Osteocyte (in vitro differentiated cells): ENCODE results near the gene RDH13. TPM values are rescaled to one million over a fixed set of nuclear protein-coding genes. Genes with fewer than 3 reads are reported as not detected.
"Not testable (repeated sequence)": the region's sequence is repeated elsewhere in the genome, so short reads cannot be mapped to it uniquely, and the experiment has no call there.

ENCODE experiments used
- DNase-seq: peaks from one replicate; pipeline ENCODE4 v3.0.0; 2021; ENCODE audit warnings: mixed read lengths; ENCODE audit not compliant: unreplicated experiment; ENCODE audit errors: extremely low spot score
- H3K27ac Mint-ChIP-seq: one replicate; pipeline ENCODE4 v1.8.0; 2021; ENCODE audit warnings: mild to moderate bottlenecking, mixed read lengths; ENCODE audit not compliant: unreplicated experiment
- H3K27me3 Mint-ChIP-seq: one replicate; pipeline ENCODE4 v1.8.0; 2021; ENCODE audit warnings: mixed read lengths; ENCODE audit not compliant: unreplicated experiment
- H3K36me3 Mint-ChIP-seq: one replicate; pipeline ENCODE4 v1.8.0; 2021; ENCODE audit warnings: mixed read lengths; ENCODE audit not compliant: unreplicated experiment
- H3K4me1 Mint-ChIP-seq: one replicate; pipeline ENCODE4 v1.8.0; 2021; ENCODE audit warnings: mixed read lengths; ENCODE audit not compliant: unreplicated experiment
- H3K4me3 Mint-ChIP-seq: one replicate; pipeline ENCODE4 v1.8.0; 2021; ENCODE audit warnings: mild to moderate bottlenecking, moderate library complexity, mixed read lengths; ENCODE audit not compliant: unreplicated experiment
- H3K9me3 Mint-ChIP-seq: one replicate; pipeline ENCODE4 v1.8.0; 2021; ENCODE audit warnings: mixed read lengths; ENCODE audit not compliant: unreplicated experiment
- total RNA-seq: library from RNA; stranded (reverse); gene quantifications from 2 replicates; pipeline ENCODE4 v1.2.1, GENCODE V29; 2021
- TF ChIP-seq, protein P1 (sequence below): fragments of 200-600 bp; sonication (generic); IDR thresholded peaks from 2 replicates; pipeline ENCODE4 v1.5.0; 2021; ENCODE audit warnings: antibody characterized with exemption, mild to moderate bottlenecking, moderate library complexity

RDH13 gene
- total RNA-seq, 1 donor from 2014 or later: 15.1 TPM

DNA sequence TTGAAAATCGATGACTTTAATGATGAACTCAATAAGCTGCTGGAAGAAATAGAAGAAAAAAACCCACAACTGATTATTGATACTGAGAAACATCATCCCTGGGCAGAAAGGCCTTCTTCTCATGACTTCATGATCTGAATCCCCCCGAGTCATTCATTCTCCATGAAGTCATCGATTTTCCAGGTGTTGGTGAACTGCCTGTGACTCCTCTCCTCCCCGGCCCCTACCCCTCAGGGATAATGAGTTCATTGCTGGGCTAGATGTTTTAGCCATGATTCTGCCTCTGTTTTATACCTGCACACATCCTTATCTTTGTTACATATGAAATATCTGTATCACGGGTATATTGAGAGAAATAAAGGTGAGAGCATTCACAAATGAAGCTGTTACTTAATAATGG lies 62.2 kb downstream of the RDH13 start:
- Mint-ChIP-seq H3K9me3 (peaks cover 11% of the 10 kb centered on the region), H3K4me1 (no peaks in the 10 kb centered on the region), H3K36me3 (peaks cover 13% of the 10 kb centered on the region), H3K27me3 (no peaks in the 10 kb centered on the region), H3K27ac (no peak overlapping the region), H3K4me3 (no peak overlapping the region)
- DNase-seq: no peak
- TF ChIP-seq, protein P1, sequence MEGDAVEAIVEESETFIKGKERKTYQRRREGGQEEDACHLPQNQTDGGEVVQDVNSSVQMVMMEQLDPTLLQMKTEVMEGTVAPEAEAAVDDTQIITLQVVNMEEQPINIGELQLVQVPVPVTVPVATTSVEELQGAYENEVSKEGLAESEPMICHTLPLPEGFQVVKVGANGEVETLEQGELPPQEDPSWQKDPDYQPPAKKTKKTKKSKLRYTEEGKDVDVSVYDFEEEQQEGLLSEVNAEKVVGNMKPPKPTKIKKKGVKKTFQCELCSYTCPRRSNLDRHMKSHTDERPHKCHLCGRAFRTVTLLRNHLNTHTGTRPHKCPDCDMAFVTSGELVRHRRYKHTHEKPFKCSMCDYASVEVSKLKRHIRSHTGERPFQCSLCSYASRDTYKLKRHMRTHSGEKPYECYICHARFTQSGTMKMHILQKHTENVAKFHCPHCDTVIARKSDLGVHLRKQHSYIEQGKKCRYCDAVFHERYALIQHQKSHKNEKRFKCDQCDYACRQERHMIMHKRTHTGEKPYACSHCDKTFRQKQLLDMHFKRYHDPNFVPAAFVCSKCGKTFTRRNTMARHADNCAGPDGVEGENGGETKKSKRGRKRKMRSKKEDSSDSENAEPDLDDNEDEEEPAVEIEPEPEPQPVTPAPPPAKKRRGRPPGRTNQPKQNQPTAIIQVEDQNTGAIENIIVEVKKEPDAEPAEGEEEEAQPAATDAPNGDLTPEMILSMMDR: no peak

DNA sequence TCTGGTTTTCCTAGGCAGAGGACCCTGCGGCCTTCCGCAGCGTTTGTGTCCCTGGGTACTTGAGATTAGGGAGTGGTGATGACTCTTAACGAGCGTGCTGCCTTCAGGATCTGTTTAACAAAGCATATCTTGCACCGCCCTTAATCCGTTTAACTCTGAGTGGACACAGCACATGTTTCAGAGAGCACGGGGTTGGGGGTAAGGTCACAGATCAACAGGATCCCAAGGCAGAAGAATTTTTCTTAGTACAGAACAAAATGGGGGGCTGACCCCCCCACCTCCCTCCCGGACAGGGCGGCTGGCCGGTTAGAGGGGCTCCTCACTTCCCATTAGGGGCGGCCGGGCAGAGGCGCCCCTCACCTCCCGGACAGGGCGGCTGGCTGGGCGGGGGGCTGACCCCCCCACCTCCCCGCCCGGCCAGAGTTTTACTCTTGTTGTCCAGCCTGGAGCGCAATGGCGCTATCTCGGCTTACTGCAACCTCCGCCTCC lies 64.2 kb downstream of the RDH13 start:
- H3K9me3 Mint-ChIP-seq, DNase-seq, H3K4me1 Mint-ChIP-seq, H3K27ac Mint-ChIP-seq, H3K4me3 Mint-ChIP-seq, H3K27me3 Mint-ChIP-seq: not testable (repeated sequence)
- H3K36me3 Mint-ChIP-seq: peaks cover 11% of the 10 kb centered on the region

DNA sequence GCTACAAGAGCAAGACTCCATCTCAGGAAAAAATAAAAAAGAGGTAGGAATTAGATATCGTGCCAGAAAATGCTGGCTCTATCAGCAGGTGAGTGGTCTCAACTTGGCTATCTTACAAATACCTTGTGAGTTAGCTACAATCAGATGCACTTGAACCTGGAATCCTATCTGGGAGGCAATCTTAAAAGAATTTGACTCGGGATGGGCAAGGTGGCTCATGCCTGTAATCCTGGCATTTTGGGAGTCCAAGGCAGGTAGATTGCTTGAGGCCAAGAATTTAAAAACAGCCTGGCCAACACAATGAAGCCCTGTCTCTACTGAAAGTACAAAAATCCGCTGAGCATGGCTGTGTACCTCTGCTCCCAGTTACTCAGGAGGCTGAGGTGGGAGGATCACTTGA lies 67.4 kb downstream of the RDH13 start:
- H3K4me1 Mint-ChIP-seq: no peaks in the 10 kb centered on the region
- no peak overlapping the region for H3K27ac Mint-ChIP-seq
- peaks cover 7% of the 10 kb centered on the region for H3K36me3 Mint-ChIP-seq
- TF ChIP-seq, protein P1: no peak
- no peaks in the 10 kb centered on the region for H3K27me3 Mint-ChIP-seq
- H3K4me3 Mint-ChIP-seq: no peak overlapping the region
- peaks cover 2% of the 10 kb centered on the region for H3K9me3 Mint-ChIP-seq
- DNase-seq: no peak

Other genes starting within 250 kb of the RDH13 start
- gene KIR3DL1, start 246.7 kb downstream of the RDH13 start, total RNA-seq: not detected in 2 replicates
- not detected in 2 replicates for gene KIR2DS4, start 230.5 kb downstream of the RDH13 start, total RNA-seq
- not detected in 2 replicates for gene KIR3DL2, start 212.7 kb downstream of the RDH13 start, total RNA-seq
- gene FCAR, start 188.9 kb downstream of the RDH13 start, total RNA-seq: not detected in 2 replicates
- not detected in 2 replicates for gene NCR1, start 157.0 kb downstream of the RDH13 start, total RNA-seq
- not detected in 2 replicates for gene NLRP7, start 115.6 kb downstream of the RDH13 start, total RNA-seq
- gene NLRP2, start 96.8 kb downstream of the RDH13 start, total RNA-seq: 13.6 and 16.9 TPM in 2 replicates
- gene GP6, start 24.9 kb downstream of the RDH13 start, total RNA-seq: 0.32 TPM in 1 of 2 replicates, not detected in the other
- 4.5 and 7.0 TPM in 2 replicates for gene EPS8L1, start 12.7 kb upstream of the RDH13 start, total RNA-seq
- 123 and 135 TPM in 2 replicates for gene PPP1R12C, start 54.5 kb upstream of the RDH13 start, total RNA-seq
- not detected in 2 replicates for gene TNNT1, start 86.1 kb upstream of the RDH13 start, total RNA-seq
- 0.57 TPM in 1 of 2 replicates, not detected in the other for gene TNNI3, start 94.6 kb upstream of the RDH13 start, total RNA-seq
- gene DNAAF3, start 103.5 kb upstream of the RDH13 start, total RNA-seq: 1.5 and 2.1 TPM in 2 replicates
- gene SYT5, start 117.1 kb upstream of the RDH13 start, total RNA-seq: not detected in 2 replicates
- gene PTPRH, start 146.4 kb upstream of the RDH13 start, total RNA-seq: 0.31 TPM in 1 of 2 replicates, not detected in the other
- gene TMEM86B, start 165.6 kb upstream of the RDH13 start, total RNA-seq: 2.9 and 3.2 TPM in 2 replicates
- gene PPP6R1, start 195.9 kb upstream of the RDH13 start, total RNA-seq: 63.0 and 67.1 TPM in 2 replicates
- gene HSPBP1, start 217.0 kb upstream of the RDH13 start, total RNA-seq: 29.8 and 33.2 TPM in 2 replicates
- 18.0 and 23.9 TPM in 2 replicates for gene BRSK1, start 220.8 kb upstream of the RDH13 start, total RNA-seq